CD4-positive, alpha-beta T cell treated with Interleukin-4 for 4 hours (primary cell): ENCODE results near the gene SLC24A4.
"Not testable (repeated sequence)": the region's sequence is repeated elsewhere in the genome, so short reads cannot be mapped to it uniquely, and the experiment has no call there.

Experiments
- DNase-seq: peaks from one replicate; pipeline ENCODE4 v3.0.0-alpha.2; 2020

Gene SLC24A4

GRCh38 chr14:92372230-92372629 lies 49.3 kb downstream of the SLC24A4 start:
- no peak for DNase-seq

DNA sequence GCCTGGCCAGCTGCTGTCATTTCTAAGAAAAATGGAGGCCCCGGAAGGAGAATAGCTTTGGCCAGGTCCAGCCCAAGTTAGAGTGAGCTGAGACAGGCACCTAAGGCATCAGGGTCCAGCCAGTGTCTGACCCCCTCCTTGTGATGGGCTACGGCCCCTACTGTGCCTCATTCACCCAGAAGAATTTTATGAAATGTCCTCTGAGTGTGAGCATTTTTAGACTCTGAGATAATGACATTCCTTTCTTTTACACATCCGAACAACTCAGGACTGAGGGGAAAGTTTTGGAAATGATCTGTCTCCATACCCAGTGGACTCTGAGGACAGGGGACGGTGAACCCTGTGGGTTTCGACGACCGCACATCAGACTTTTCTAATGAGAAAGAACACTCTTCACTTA lies 50.4 kb downstream of the SLC24A4 start:
- no peak for DNase-seq

GRCh38 chr14:92380131-92380530 lies 57.2 kb downstream of the SLC24A4 start:
- DNase-seq: no peak

DNA sequence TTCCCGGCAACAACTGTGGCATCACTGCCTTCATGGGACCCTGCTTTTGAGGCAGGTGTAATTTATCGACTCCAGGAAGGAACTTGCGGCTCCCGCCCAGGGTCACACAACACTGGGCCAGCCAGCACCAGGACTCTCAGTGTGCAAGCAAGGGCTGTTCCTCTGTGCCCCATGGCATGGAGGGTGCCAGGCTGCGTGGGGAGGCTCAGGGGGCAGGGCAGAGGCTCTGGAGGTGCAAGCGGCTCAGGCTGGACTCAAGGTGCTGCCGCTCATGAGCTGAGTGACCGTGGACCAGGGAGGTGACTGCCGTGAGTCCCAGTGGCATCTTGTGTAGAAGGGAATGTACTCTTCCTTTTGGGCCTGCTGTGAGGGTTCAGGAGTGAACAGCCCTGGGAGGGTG lies 57.6 kb downstream of the SLC24A4 start:
- no peak for DNase-seq

- DNase-seq: no peak
Measured at GRCh38 chr14:92382677-92383076, 59.7 kb downstream of the SLC24A4 start.

GRCh38 chr14:92383805-92384204 lies 60.8 kb downstream of the SLC24A4 start:
- DNase-seq: no peak

DNA sequence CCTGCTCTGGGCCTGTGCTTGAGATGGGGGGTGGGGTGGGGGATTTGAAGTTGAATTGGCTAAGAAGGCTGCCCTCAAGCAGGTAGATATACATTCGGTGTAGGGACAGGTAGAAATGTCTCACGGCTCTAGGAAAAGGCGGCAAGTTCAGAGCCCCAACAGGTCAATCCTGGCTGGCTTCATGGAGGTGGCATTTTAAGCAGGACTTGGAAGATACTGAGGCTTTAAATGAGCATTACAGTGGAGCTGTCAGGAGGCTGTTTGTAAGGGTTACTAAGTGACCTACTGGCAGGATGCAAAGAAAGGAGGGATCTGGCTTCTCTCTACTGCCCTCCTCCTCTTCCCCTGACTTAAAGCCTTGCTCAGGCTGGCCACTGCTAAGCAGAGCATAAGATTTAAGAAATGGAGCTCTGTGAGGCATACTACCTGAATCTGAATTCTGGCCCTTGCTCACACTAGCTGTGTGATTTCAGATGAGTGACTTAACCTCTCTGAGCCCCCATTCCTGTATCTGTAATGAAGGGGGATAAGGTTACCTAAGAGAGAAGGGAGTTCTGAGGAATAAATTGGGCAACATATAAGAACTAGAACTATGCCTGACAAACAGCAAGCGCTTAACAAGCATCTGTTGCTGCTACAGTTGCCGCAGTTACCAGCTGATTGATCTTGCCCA lies 61.6 kb downstream of the SLC24A4 start:
- DNase-seq: no peak

GRCh38 chr14:92385561-92385960 lies 62.6 kb downstream of the SLC24A4 start:
- DNase-seq: no peak

- DNase-seq: no peak
Measured at GRCh38 chr14:92386165-92386564, 63.2 kb downstream of the SLC24A4 start.

DNA sequence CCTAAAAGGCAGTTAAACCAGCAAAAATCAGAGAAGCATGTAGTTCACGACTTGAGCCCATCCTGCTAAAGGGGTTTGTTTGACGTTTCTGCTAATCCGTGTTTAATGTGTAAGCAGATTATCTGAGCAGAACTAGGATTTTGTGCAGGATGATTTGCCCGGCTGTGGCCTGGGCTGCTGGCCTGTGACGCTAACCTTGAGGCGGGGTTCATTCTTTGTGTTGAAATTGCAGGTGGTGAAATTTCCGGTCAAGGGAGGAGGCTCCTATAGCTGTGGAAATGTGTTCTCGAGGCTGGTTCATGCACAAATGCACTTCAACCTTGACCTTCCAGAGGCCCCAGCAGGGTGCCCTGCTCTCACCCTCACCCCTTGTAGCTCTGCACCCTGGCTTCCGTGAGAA lies 63.7 kb downstream of the SLC24A4 start:
- DNase-seq: no peak

DNA sequence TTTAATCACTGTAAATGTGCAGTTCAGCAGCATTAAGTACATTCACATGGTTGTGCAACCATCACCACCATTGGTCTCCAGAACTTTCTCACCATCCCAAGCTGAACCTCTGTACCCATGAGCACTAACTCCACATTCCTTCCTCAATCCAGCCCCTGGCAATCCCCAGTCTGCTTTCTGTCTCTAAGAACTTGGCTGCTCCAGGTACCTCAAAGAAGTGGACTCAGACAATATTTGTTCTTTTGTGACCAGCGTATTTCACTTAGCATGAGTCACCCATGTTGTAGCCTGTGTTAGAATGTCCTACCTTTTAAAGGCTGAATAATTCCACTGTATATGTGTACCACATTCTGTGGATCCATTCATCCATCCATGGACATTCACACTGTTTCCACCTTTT lies 64.6 kb downstream of the SLC24A4 start:
- no peak for DNase-seq

GRCh38 chr14:92389598-92390158 lies 66.7 kb downstream of the SLC24A4 start:
- DNase-seq: no peak

- DNase-seq: no peak
Measured at GRCh38 chr14:92391726-92392125, 68.8 kb downstream of the SLC24A4 start.

DNA sequence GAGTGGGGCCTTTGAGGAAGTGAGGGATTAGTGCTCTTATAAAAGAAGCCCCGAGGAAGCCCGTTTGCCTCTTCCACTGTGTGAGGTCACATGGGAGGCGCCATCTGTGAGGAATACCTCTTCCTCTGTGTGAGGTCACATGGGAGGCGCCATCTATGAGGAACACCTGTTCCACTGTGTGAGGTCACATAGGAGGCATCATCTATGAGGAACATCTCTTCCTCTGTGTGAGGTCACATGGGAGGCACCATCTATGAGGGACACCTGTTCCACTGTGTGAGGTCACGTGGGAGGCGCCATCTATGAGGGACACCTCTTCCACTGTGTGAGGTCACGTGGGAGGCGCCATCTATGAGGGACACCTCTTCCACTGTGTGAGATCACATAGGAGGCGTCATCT lies 69.7 kb downstream of the SLC24A4 start:
- no peak for DNase-seq

GRCh38 chr14:92397150-92397952 lies 74.4 kb downstream of the SLC24A4 start:
- DNase-seq: no peak

DNA sequence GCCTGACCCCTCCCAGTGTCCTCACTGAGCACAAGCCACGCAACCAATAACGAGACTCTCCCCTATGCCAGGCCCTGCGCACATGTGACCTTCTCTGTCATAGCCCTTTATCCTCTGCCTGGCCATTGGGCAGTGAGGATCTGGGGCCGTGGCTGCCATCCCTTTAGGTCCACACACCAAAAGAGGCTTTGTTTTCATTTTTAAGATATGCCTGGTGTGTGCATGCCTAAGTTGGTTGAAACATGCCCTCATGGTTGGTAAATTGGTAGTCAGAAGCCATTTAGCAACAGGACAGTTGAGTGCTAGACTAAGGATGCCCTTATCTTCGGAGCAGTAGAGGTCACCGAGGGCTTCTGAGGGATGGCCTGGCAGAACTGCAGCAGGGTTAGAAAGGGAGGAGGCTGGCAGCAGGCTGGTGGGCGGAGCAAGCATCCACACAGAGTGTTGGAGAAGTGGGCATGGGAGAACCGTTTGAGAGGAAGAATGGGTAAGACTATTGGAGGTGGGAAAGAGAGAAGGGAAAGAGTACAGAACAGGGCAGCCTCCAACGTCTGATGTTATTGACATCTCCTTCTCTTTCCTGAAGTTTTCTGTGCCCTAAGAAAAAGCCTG lies 75.1 kb downstream of the SLC24A4 start:
- no peak for DNase-seq

- DNase-seq: no peak
Measured at GRCh38 chr14:92398888-92399636, 76.1 kb downstream of the SLC24A4 start.

GRCh38 chr14:92400579-92401444 lies 77.8 kb downstream of the SLC24A4 start:
- DNase-seq: no peak

DNA sequence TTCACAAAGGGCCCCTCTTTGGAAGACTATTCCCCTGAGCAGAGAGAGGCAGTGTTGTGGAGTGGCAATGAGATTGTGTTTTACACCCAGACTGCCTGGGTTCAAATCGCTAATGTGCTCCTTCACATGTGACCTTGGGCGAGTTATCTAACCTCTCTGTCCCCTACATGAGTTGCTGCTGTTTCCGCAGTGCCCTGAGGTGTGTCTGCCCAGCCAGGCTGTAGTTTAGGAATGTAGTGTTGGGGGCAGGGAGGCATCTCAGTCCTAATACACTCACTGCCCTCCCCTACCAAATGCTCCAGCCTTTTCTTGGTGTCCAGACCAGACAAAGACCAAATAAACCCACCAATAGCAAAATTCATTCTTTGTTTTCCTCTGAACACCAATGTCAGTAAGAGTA lies 78.6 kb downstream of the SLC24A4 start:
- no peak for DNase-seq

DNA sequence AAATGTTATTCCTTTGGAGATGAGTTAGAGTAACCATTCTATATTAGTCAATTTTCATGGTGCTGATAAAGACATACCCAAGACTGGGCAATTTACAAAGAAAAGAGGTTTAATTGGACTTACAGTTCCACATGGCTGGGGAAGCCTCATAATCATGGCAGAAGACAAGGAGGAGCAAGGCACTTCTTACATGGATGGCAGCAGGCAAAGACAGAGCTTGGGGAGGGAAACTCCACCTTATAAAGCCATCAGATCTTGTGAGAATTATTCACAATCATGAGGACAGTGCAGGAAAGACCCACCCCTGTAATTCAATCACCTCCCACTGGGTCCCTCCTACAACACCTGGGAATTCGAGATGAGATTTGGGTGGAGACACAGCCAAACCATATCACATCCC lies 79.5 kb downstream of the SLC24A4 start:
- not testable (repeated sequence) for DNase-seq

DNA sequence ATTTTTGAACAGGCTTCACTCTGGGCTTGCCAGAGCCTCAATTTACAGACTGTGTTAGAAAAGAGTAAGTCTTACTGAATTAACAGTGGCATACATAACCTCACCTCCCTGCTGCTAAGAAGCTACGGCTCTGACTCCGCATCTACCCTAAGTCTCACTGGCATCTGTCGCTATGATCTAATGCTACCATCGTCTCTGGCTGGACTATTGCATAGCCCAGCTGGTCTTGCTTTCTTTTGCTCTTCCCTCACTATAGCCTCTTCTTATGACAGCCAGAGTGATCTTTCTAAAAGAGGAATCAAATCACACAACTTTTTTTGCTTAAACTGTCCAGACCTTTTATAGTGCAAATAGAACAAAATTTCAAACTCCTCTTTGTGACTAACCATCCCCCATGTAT lies 81.1 kb downstream of the SLC24A4 start:
- DNase-seq: no peak

- DNase-seq: no peak
Measured at GRCh38 chr14:92404421-92404820, 81.5 kb downstream of the SLC24A4 start.
